DND-41 (cell line): ENCODE measurements around the gene CDIPT.

Source experiments
- EZH2 ChIP-seq: IDR thresholded peaks from 3 replicates; pipeline ENCODE4 v1.6.1; 2012; ENCODE audit warnings: borderline replicate concordance, low read depth, mild to moderate bottlenecking, moderate library complexity, low read length, inconsistent platforms; ENCODE audit not compliant: severe bottlenecking
- TF ChIP-seq, protein P1 (sequence below): IDR thresholded peaks from 2 replicates; pipeline ENCODE4 v1.5.1; 2012; ENCODE audit warnings: borderline replicate concordance, low read length, moderate library complexity, mild to moderate bottlenecking; ENCODE audit not compliant: poor library complexity, severe bottlenecking; ENCODE audit errors: extremely low read depth

DNA sequence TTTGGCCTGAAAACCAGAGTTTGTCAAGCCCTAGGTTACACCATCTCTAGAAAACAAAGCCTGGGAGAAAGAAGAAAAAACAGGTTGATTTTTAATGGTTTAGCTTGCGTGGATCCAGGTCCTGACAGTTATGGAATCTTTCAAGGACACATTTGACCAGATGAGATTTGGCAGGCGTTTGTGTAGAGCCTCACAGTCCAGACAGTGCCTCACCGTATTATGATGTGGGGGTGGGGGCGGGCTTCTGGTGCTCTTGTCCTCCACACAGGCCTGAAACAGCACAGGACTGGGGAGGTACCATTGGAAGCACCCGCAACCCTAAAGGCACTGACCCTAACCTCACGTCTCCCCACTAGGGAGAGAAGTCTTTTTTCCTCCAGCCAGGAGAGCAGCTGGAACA lies 23.2 kb downstream of the CDIPT start:
- TF ChIP-seq, protein P1, sequence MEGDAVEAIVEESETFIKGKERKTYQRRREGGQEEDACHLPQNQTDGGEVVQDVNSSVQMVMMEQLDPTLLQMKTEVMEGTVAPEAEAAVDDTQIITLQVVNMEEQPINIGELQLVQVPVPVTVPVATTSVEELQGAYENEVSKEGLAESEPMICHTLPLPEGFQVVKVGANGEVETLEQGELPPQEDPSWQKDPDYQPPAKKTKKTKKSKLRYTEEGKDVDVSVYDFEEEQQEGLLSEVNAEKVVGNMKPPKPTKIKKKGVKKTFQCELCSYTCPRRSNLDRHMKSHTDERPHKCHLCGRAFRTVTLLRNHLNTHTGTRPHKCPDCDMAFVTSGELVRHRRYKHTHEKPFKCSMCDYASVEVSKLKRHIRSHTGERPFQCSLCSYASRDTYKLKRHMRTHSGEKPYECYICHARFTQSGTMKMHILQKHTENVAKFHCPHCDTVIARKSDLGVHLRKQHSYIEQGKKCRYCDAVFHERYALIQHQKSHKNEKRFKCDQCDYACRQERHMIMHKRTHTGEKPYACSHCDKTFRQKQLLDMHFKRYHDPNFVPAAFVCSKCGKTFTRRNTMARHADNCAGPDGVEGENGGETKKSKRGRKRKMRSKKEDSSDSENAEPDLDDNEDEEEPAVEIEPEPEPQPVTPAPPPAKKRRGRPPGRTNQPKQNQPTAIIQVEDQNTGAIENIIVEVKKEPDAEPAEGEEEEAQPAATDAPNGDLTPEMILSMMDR, result no peak
- TF ChIP-seq EZH2, result no peak
